Lung (tissue), 12 donors: Measurements from ENCODE around the gene WDR19. TPM values are rescaled to one million over a fixed set of nuclear protein-coding genes. Genes with fewer than 3 reads are reported as not detected.

Experiments
- ATAC-seq: fragments of 200-7000 bp; cut with Tn5 transposase; one replicate; pipeline ENCODE4 v1.9.1; 2020; ENCODE audit warnings: moderate number of reproducible peaks; ENCODE audit not compliant: insufficient read depth, low FRiP score
- DNase-seq, 3 donors: peaks; one replicate each; pipeline ENCODE4 v3.0.0-alpha.2; 2013 to 2017
- H3K27ac ChIP-seq, 2 donors: one replicate each; pipeline ENCODE4 v1.5.1; 2013; ENCODE audit warnings: mild to moderate bottlenecking in 2 of 2, moderate library complexity in 2 of 2, control low read depth in 1 of 2, inconsistent platforms in 1 of 2, low read depth in 1 of 2, low read length in 1 of 2
- H3K27me3 ChIP-seq, 3 donors: one replicate each; pipeline ENCODE4 v1.5.1; 2013; ENCODE audit warnings: low read length in 2 of 3; ENCODE audit not compliant: control insufficient read depth in 3 of 3, insufficient read depth in 3 of 3
- H3K36me3 ChIP-seq, 4 donors: one replicate each; pipeline ENCODE4 v1.5.1; 2013; ENCODE audit warnings: low read length in 4 of 4, mild to moderate bottlenecking in 1 of 4, moderate library complexity in 1 of 4; ENCODE audit not compliant: control insufficient read depth in 4 of 4, insufficient read depth in 4 of 4
- H3K4me1 ChIP-seq, 5 donors: one replicate each; pipeline ENCODE4 v1.5.1; 2013; ENCODE audit warnings: low read length in 5 of 5, mild to moderate bottlenecking in 2 of 5, moderate library complexity in 1 of 5; ENCODE audit not compliant: control insufficient read depth in 5 of 5, insufficient read depth in 5 of 5
- H3K4me3 ChIP-seq: one replicate; pipeline ENCODE4 v1.5.1; 2013; ENCODE audit warnings: mild to moderate bottlenecking, control low read depth, moderate library complexity
- H3K9ac ChIP-seq, 2 donors: one replicate each; pipeline ENCODE4 v1.5.1; 2013; ENCODE audit warnings: low read length in 2 of 2, control low read depth in 1 of 2; ENCODE audit not compliant: insufficient read depth in 1 of 2
- H3K9me3 ChIP-seq, 4 donors: one replicate each; pipeline ENCODE4 v1.5.1; 2013; ENCODE audit warnings: low read length in 3 of 4, mild to moderate bottlenecking in 1 of 4, moderate library complexity in 1 of 4; ENCODE audit not compliant: control insufficient read depth in 4 of 4, insufficient read depth in 3 of 4
- CTCF ChIP-seq: IDR thresholded peaks from 2 replicates; pipeline ENCODE4 v1.5.1; 2012; ENCODE audit warnings: mild to moderate bottlenecking; ENCODE audit errors: control extremely low read depth, extremely low read depth
- WGBS, 2 donors: extraction: QIAGEN DNeasy Blood & Tissue Kit; methylation state at CpG; one replicate each; pipeline ENCODE4 v1.1.7; 2013; 5-methylcytosine and 5-hydroxymethylcytosine counted together
- polyA plus RNA-seq, 2 donors: library from polyadenylated mRNA; stranded (reverse); fragments of 200-250 nt; gene quantifications; one replicate each; pipeline ENCODE4 v1.2.1, GENCODE V29; 2013
- total RNA-seq, 2 donors: library from RNA; depleted of rRNA in 1 of 2; stranded (reverse); fragments of >200 nt in 1 of 2; gene quantifications; one replicate each; pipeline ENCODE4 v1.2.1, GENCODE V29; 2014 to 2021
- donor health status: control.
- donor health status: control.
- donor health status: Bipolar disorder and iron deficiency.
- donor health status: healthy.
- donor health status: DM: yes; HTN: yes; CAD: no.

WDR19 gene
- total and polyA plus RNA-seq, 4 donors, result 14.4 to 75.4 (median 40.5) TPM

GRCh38 chr4:39319676-39320075 is 137.3 kb downstream of the WDR19 start:
- H3K36me3 ChIP-seq, result peaks cover 4 to 31% (median 14%) of the 10 kb centered on the region in 4 donors
- no peaks in the 10 kb centered on the region for H3K27me3 ChIP-seq
- H3K9ac ChIP-seq, result no peak overlapping the region
- H3K4me1 ChIP-seq, result no peaks in the 10 kb centered on the region
- H3K4me3 ChIP-seq, result no peak overlapping the region
- H3K9me3 ChIP-seq, result no peaks in the 10 kb centered on the region
- WGBS, 2 donors, result 95 to 98% methylated on average over 4 of the region's 4 CpGs
- TF ChIP-seq CTCF, result no peak
- H3K27ac ChIP-seq, result no peak overlapping the region
- ATAC-seq (peak; percentile 27), DNase-seq (no peak)

- ATAC-seq (no peak), DNase-seq (no peak)
- Histone ChIP-seq H3K36me3 (peaks cover 4 to 29% (median 15%) of the 10 kb centered on the region in 4 donors), H3K9ac (no peak overlapping the region), H3K27me3 (no peaks in the 10 kb centered on the region), H3K27ac (no peak overlapping the region), H3K9me3 (no peaks in the 10 kb centered on the region), H3K4me1 (no peaks in the 10 kb centered on the region), H3K4me3 (no peak overlapping the region)
- no peak for TF ChIP-seq CTCF
Observed at GRCh38 chr4:39320381-39321115, 138.2 kb downstream of the WDR19 start.

- Histone ChIP-seq H3K4me3 (no peak overlapping the region), H3K36me3 (peaks cover 0 to 31% (median 19%) of the 10 kb centered on the region in 4 donors), H3K27me3 (no peaks in the 10 kb centered on the region), H3K27ac (no peak overlapping the region), H3K9me3 (no peaks in the 10 kb centered on the region), H3K4me1 (peaks cover 0 to 3% (median 0%) of the 10 kb centered on the region in 5 donors), H3K9ac (no peak overlapping the region)
- DNase-seq, result no peak
- no peak for TF ChIP-seq CTCF
- WGBS, 2 donors, result 94 to 98% methylated on average over 1 of the region's 1 CpG
- no peak for ATAC-seq
Observed at GRCh38 chr4:39323821-39324220, 141.5 kb downstream of the WDR19 start.
